GM21360 (cell line): ENCODE measurements around the gene NUCB2.
"Not testable (repeated sequence)": the region's sequence is repeated elsewhere in the genome, so short reads cannot be mapped to it uniquely, and the experiment has no call there.

ENCODE experiments used
- ATAC-seq: cut with Tn5 transposase; IDR thresholded peaks from one replicate; pipeline ENCODE4 v1.9.1; 2021; ENCODE audit warnings: mild to moderate bottlenecking, moderate library complexity; ENCODE audit not compliant: unreplicated experiment

NUCB2 gene

DNA sequence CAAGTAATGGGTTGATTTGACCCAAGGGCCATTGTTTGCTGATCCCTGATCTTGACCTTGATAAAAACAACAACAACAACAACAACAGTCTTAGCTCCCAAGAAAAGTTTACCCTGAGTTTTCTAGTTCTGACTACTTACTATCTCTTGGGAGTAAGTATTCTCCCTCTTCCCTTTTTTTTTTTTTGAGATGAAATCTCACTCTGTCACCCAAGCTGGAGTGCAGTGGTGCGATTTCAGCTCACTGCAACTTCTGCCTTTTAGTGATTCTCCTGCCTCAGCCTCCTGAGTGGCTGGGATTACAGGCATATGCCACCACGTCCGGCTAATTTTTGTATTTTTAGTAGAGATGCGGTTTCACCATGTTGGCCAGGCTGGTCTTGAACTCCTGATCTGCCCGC lies 8.0 kb upstream of the NUCB2 start:
- not testable (repeated sequence) for ATAC-seq

DNA sequence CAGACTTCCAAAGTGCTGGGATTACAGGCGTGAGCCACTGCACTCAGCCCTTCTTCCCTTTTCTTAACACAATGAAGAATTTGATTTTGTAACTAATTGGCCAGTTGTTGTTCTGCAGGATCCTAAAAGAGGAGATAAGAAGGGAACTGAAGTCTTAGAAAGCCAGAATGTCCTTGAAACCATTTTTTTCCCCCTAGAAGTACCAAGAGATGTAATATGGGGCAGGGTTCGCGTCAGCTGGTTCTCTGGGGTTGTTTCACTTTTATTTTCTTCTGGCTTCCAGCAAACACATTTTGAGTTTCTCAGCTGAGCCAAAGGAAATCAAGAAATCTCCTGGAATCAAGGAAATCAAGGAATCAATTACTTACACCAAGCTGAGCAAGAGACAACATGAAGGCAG lies 7.6 kb upstream of the NUCB2 start:
- ATAC-seq, result no peak

DNA sequence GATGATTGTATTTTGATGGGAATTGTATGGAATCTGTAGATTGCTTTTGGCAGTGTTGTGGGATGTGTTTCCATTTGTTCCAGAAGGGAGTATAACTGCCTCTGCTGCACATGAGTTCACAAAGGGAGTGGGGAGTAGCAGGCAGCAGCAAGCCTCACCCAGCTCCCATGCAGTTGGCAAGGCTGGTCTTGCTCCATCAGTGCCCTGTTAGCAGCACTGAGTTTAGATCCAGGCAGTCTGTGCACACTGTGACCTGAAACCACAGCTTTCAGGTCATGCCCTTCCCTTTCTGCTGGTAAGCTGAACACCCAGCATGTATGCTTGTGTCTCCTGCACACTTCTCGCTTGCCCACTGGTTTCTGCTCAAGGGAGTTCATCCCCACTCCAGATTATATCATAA lies 3.7 kb upstream of the NUCB2 start:
- no peak for ATAC-seq

DNA sequence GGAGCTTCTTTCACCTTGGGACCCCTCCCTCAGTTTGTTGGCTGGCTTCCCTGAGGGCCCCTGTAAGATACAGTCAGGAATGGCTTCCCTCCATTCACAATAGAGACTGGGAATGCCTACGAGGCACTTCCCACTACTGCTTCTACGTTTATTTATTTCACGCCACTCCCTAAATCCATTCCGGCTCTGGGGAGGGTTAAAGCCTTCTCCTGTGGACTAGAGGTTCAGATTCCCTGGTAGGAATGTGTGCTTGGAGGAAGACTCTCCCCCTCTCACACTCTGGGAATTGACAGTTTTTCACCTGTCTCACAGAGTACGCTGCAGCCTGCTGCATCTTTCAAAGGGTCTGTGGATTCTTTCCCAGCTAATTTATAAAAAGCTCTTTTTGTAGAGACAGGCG lies 3.3 kb upstream of the NUCB2 start:
- ATAC-seq, result no peak

DNA sequence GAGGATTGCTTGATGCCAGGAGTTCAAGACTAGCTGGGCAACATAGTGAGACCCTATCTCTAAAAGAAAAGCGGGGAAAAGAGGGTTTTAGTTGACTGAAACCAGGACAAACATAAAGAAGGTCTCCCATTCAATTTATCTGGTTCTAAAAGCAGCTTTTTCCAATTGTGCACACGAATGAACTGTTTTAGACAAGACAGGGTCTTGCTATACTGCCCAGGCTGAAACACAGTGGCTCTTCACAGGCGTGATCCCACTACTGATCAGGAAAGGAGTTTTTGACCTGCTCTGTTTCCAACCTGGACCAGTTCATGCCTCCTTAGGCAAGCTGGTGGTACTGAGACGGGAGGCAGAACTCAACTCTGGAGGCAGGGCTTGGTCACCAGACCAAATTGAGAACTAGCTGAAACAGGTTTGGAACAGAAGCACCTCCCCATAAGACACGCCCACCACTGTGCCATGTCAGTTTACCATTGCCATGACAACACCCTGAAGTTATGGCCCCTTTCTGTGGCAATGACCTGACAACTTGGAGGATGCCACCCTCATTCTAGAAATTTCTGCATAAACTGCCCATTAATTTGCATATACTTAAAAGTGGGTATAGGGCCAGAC lies 2.8 kb upstream of the NUCB2 start:
- no peak for ATAC-seq

DNA sequence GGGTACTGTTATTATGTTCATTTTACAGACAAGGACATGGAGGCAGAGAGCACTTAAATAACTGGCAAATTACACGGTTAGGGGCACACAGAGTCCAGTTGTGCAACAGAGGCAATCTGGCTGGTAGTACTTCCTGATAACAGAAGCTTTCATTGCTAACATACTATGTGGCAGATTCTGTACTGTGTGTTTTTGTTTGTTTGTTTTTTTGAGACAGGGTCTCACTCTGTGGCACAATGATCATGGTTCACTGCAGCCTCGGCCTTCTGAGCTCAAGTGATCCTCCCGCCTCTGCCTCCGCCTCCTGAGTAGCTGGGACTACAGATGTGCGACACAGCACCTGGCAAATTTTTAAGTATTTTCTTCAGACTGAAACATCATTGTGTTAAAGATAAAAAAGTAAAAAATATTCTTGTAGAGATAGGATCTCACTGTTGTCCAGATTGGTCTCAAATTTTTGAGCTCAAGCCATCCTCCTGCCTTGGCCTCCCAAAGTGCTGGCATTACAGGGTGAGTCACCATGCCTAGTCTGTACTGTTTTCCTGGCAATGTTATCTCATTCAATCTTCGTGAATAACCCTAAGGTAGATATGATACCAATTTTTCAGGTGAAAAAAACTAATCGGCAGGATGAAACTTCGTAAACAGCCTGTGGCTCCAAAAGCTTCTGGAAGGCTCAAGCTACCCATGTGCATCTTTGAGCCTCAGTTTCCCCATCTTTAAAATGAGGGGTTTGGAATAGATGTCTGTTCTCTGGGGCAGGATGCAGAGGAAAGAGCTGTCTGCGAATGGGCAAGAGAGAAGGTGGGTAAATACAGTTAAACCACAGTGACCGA lies 921 bp upstream of the NUCB2 start:
- ATAC-seq, result no peak

DNA sequence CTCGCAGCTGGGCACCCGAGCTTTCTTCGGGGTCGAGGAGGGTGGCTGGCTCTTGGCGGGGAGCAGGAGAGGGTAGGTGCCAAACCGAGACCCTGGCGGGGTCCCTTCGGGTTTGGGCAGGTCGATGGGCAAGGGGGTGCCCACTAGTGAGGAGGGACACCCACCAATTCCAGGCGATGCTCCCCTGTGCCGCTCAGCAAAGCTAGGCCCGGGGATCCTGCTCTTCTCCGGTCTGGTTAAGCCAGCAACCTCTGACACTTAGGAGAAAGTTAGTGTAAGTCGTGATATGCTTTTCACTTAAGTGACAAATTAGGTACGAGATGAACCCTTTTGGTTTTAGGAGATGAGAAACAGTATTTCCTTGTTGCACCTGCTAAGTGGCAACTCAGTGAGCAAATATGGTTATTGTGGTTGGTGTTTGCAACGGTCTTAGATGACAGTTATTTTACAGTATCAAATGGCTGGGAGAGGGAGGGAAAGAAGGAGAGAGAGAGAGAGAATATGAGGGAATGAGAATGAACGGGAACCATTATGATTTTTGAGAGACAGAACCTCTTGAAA lies 565 bp downstream of the NUCB2 start:
- ATAC-seq, result peak; percentile 10

DNA sequence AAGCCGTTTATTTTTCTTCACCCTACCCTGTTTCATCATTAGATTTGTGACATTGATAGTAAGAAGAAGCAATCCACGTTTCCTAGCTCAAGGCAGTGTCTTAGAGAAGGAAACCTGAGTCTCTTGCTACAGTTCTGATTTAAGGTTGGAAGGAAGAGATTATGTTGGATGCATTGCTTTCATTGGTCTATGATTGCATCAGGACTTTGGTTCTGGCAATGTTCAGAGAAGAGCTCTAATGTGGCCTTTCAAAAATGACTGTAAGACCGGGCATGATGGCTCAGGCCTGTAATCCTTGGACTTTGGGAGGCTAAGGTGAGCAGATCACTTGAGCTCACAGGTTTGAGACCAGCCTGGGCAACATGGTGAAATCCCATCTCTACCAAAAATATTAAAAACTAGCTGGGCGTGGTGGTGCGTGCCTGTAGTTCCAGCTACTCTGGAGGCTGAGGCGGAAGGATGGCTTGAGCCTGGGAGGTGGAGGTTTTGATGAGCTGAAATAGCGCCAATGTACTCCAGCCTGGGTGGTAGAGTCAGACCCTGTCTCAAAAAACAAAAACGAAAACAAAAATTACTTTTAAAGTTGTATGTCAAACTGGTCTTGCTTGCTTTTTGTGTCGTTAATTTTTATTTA lies 4.1 kb downstream of the NUCB2 start:
- no peak for ATAC-seq

DNA sequence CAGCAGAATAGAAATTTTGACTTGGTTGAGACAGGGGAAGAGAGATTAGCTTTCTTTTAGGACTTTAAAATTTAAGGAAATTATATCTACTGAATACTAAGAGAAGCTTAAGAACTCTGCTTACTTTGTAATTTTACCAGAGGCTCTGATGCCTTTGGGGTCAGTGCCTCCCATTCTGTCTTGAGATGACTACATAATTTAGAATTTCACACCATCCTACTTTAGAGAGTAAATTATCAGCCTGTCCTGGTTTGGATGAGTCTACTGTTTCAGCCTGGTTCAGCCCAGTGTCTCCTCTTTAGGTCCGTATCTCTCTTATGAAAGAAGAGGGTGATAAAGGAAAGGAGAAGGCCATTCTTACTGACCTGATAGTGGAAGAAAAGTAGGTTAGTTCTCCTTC lies 9.8 kb downstream of the NUCB2 start:
- ATAC-seq, result no peak

DNA sequence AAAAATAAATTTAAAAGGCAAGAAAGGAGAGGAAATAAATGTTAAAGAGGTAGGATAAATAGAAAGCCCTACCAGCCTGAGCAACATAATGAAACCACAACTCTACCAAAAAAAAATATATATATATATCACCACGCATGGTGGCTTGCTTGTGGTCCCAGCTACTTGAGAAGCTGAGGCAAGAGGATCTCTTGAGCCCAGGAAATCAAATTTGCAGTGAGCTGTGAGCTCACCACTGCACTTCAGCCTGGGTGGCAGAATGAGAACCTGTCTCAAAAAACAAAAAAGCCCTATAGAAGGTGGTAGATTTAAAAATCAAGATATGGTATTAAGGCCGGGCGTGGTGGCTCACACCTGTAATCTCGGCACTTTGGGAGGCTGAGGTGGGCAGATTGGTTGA lies 10.5 kb downstream of the NUCB2 start:
- ATAC-seq, result no peak

DNA sequence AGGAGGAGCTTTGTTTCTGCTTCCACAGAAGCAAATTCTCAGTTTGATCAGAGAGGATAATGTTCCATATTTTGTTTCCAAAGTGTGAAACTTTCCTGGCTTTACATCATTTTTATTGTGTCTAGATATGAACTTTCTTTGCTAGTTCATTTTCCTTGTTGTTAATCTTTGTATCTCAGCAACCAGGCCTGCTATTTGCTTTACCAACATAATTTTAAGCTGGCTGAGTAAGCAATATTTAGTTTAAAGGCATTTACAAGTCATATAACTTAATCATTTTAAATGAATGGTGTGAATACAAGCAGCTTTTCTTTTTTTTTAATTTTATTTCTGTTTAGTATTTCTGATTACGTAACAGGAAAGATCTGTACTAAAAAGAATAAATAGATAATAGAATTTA lies 15.2 kb downstream of the NUCB2 start:
- ATAC-seq, result no peak

DNA sequence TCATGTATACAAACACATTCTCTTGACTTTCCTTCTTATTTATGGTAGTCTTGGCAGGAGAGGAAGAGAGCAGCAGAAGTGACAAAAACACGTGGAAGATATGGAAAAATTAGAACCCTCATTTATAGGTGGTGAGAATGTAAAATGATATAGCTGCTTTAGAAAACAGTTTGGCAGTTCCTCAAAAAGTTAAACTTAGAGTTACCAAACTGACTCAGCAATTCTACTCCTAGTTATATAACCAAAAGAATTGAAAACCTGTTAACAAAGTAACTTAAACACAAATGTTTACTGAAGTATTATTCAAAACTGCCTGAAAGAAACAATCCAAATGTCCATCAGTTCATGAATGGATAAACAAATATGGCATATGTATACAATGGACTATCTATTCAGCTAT lies 16.8 kb downstream of the NUCB2 start:
- no peak for ATAC-seq

DNA sequence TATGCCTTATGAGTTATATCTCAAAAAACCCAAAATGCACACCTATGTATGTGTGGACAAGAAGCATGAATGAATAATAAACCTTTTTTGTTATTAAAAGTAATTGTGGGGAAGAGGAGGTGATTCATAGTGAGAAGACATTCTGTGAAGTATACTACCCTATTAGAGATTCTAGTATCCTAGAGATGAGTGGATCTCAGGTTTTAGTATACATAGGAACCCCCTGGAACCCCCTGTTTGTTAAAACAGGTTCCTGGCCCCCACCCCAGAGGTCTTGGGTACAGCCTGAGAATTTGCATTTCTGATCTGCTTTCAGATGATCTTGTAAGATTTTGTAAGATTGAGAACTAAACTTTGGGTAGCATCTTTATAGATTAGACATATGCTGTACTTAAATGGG lies 17.5 kb downstream of the NUCB2 start:
- peak; percentile 45 for ATAC-seq

DNA sequence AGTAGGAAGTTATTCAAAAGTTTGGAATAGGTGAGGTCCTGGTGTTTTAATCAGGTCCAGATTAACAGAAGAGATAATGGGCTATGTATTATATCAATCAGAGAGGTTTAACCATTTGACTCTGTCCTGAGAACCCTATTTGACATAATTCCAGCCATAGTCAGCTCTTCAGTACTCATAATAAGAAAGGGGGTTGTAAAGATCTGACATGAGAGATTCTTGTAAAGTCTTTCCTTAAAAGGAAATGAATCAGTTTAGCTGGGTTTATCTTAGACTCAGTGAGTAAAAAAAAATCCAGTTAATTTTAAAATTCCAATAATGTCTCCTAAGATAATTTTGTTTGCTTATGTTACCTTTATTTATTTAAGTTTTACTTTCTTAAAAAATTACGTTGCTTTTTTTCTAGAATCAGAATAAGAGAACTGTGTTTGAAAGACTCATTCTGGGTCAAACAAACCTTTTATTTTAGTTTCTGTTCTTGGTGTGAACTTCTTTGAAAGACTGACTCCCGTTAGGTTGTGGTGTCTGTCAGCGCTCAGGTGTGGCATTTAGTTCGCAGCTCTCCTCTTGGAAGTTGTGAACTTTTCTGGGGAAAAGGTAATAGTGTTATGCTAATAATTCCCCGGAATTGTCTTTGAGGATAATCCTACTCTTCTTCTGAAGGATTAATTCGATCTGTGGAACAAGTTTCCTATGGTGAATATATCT lies 20.5 kb downstream of the NUCB2 start:
- no peak for ATAC-seq

DNA sequence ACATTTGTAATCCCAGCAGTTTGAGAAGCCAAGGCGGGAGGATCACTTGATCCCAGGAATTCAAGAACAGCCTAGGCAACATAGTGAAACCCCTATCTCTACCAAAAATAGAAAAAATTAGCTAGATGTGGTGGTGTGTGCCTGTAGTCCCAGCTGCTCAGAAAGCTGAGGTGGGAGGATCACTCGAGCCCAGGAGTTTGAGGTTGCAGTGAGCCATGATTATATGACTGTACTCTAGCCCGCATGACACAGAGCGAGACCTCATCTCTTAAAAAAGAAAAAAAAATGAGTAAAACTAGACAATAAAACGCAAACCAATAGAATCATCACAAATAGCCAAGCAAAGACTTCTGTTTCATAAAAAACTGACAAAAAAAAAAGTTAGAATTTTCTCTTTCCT lies 21.8 kb downstream of the NUCB2 start:
- ATAC-seq, result peak; percentile 93

DNA sequence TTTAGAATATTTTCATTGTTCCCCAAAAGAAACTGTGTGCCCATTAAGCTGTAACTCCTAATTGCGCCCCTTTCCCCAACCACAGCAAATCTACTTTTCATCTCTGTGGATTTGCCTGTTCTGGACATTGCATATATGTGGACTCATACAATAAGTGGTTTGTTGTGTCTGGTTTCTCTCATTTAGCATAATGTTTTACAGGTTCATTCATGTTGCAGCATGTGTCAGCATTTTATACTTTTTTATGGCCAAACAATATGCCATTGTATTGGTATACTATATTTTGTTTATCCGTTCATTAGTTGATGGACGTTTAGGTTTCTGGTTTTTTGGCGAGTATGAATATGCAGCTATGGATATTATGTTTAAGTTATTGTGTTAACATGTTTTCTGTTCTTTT lies 23.8 kb downstream of the NUCB2 start:
- ATAC-seq, result no peak

DNA sequence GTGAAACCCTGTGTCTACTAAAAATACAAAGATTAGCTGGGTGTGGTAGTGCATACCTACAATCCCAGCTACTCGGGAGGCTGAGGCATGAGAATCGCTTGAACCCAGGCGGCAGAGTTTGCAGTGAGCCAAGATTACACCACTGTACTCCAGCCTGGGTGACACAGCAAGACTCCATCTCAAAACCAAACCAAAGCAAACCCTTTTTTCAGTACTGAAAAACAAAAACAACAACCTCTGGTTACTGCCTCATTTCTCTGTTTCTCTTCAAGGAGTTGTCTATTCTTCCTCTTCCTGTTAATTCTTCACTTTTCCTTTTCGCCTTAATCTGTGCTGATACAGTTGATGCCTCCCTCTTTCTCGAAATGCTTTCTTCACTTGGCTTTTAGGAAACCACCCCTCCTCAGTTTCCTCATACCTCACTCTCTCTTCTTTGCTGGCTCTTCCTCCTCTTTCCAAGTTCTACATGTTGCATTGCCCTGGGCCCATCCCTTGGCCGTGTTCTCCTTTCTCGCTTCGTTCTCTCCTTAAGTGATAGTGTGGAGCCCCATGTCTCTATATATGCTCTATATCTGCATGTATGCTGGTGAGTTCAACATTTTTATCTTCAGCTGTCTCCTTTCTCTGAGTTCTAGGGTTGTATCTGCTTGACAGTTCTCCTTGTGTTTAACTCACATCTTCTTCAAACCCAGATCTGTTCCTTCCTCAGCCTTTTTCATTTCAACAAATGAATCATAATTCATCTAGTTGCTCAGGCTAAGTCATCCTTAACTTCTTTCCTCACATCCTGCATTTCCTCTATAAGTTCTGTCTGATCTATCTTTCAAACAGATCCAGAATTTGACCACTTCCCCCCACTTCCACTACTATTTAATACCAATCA lies 37.1 kb downstream of the NUCB2 start:
- no peak for ATAC-seq

DNA sequence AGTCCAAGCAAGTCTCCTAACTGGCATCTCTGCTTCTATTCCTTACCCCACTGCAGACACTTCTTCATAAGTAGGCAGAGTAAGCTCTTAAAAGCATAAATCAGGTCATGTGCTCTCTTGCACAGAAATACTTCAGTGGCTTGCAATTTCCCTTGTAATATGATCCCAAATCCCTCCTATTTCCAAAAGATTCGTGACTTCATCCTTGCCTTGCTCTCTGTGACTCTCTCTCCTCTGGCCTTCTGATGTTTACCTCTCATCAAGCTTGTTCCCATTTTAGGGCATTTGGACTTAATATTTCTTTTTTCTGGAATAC lies 37.7 kb downstream of the NUCB2 start:
- ATAC-seq, result no peak

DNA sequence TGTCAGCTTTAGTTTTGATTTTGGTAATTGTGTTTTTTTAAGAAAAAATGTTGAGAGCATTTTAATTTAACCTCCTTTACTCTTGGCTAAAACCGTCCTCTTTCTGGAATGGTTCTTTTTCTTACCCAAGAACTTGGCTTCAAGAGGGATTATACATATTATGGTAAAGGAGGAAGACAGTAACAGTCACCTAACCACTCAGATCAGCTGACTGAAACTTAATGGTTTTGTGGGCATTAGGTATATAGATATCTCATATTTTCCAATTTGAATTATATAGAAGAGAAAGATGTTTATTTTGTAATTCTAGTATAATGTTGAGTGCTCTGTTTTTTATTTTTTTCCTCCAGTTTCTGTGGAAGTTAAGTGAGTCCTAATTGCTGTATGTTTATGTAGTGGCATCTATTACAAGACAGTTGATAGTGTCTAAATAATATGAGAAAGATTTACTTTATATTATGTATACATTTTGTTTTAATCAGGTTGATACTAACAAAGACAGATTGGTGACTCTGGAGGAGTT lies 38.4 kb downstream of the NUCB2 start:
- no peak for ATAC-seq

DNA sequence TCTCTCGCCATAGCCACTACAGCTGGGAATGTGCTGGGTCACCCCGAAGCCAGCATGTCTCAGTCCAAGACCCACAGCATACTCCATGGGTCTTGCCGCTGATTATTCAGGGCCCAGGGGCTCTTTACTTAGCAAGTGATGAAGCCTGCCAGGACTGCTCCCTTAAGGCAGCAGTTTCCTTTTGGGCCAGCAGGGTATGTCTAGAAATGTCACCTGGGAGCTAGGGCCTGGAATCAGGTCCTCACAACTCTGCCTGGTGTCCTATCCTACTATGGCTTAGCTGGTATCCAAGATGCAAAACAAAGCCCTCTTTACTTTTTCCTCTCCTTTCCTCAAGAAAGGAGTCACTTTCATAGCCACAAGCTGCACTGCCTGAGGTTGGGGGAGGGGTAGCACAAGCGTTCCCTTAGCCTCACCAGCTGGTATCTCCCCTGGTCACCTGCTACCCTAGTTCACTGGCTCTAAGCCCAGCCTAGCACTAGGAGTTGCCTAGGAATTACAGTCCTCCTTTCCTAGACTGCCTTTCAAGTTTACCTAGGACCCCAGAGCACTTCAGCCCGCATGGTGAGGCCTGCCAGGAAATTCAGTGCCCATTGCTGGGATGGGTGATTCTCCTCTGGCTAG lies 52.4 kb downstream of the NUCB2 start:
- ATAC-seq, result no peak
